GM21619 (cell line): ENCODE measurements around the gene NPHS1.
"Not testable (repeated sequence)": the region's sequence is repeated elsewhere in the genome, so short reads cannot be mapped to it uniquely, and the experiment has no call there.

Experiments
- ATAC-seq: cut with Tn5 transposase; IDR thresholded peaks from one replicate; pipeline ENCODE4 v1.9.1; 2021; ENCODE audit not compliant: unreplicated experiment

The NPHS1 gene

GRCh38 chr19:35813043-35813890, 39.0 kb downstream of the NPHS1 start:
- no peak for ATAC-seq

GRCh38 chr19:35812220-35813042, 39.9 kb downstream of the NPHS1 start, which contains the start of gene PRODH2:
PRODH2 (minus strand) TSS chr19:35812845; CDS start chr19:35812805, 40 bp downstream.
- ATAC-seq = no peak

- no peak for ATAC-seq
These were observed 40.7 kb downstream of the NPHS1 start for GRCh38 chr19:35811317-35812219.

DNA sequence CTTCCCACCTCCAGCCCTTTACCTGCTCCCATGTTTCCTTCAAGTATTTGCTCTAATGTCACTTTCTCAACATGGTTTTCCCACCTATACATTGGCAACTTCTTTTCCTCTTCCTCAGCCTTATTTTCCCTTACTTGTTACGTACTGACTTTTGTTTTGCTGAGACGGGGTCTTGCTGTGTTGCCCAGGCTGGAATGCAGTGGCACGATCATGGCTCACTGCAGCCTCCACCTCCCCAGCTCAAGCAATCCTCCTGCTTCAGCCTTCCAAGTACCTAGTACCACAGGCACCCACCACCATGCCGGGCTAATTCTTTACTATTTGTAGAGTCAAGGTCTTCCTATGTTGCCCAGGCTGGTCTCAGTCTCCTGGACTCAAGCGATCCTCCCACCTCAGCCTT, 44.7 kb downstream of the NPHS1 start:
- ATAC-seq = no peak

- ATAC-seq = no peak
These were observed 45.7 kb downstream of the NPHS1 start for GRCh38 chr19:35806597-35806996.

DNA sequence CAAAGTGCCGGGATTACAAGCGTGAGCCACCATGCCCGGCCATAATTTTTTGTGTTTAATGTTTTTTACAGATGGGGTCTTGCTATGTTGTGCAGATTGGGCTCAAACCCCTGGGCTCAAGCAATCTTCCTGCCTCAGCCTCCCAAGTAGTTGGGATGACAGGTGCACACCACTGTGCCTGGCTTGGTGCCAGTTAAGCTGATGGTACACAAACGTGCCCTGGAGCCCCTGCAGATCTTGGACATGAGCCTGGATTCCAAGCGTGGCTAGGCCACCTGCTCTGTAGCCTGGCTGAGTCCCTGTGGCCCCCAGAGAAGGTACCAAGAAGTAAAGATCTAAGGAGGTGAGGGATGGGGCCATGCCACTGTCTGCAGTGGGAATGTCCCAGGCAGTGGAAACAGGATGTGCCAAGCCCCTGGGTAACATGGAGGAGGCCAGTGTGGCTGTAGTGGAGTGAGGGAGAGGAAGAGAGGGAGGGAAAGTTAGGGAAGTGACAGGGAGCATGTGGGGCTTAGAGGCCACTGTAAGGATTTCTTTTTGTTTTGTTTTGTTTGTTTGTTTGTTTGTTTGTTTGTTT, 46.7 kb downstream of the NPHS1 start:
- ATAC-seq = no peak

DNA sequence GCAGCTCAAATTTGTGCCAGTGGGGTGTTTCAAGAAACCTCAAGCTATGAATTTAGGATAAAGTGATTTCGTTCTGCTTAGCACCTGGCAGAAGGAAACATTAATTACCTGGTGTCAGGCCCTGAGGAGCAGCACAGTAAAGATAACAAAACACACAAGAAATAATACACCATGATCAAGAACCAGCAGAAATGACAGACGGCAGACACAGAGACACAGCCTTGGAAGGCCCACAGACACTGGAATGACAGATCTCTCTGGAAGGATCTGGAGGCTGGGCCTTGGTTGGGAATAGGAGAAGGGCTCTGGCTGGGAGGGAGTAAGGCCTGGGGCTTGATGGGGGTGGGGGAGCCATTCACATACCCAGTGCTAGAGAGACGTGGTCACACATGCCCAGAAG, 50.5 kb downstream of the NPHS1 start:
- ATAC-seq = no peak

- no peak for ATAC-seq
These were observed 54.6 kb downstream of the NPHS1 start for GRCh38 chr19:35797663-35798062.

DNA sequence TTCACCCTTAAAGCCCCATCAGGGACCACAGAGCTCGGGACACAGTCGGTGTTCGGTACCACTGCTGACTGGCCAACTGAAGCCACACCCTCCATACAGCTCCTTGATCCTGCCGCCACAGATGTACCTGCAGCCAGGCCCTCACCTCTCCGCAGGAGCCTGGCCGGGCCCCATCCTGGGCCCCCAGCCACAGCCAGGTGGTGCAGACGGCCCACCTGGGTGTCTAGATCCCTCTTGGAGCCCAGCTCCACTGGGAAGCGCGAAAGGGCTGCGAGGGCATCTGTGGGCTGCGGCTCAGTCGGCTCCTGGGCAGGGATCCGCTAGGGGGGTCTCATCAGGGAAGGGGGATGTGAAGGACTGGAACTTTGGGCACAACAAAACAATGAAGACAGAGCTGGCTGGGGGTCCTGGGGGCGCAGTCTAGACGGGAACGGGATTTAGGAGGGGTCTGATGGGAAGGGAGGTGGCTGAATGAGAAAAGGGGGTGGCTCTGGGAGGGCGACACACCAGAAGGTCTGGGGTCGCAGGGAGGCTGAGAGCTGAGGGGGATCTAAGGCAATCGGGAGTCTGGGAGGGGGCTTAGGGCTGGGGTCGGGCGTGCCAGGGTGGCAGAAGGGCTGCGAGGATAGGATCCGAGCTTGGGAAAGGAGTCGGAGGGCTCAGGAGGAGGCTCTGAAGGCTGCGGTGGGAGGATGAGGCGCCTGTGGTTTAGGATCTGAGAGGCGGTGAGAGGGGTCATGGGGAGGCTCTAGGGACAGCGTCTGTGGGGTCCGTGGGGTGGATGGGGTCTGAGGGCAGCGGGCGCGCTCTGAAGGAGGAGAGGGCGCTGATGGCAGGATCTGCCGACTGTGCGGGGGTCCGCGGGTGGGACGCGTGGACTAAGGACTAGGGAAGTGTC, 55.4 kb downstream of the NPHS1 start:
- ATAC-seq = no peak

- not testable (repeated sequence) for ATAC-seq
These were observed 56.7 kb downstream of the NPHS1 start for GRCh38 chr19:35795564-35795963.

GRCh38 chr19:35793381-35794165, 58.7 kb downstream of the NPHS1 start:
- no peak for ATAC-seq

DNA sequence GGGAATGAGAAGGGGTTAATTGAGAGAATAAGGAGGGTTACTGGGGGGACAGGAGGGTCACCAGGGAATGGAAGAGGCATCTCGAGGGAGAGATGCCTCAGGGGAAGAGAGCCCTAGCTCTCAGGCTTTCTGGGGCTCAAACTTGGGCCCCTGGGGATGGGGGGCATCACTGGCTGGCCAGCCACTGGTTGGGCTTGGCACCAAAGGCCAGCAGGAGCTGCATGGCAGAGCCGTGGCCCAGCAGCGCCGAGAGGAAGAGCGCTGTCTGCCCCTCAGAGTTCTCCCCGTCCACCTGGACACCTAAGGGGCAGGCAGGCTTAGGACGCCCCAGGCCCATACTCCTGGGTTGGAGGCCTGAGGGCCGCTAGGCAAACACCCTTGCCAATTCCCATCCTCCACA, 59.4 kb downstream of the NPHS1 start:
- ATAC-seq = no peak

DNA sequence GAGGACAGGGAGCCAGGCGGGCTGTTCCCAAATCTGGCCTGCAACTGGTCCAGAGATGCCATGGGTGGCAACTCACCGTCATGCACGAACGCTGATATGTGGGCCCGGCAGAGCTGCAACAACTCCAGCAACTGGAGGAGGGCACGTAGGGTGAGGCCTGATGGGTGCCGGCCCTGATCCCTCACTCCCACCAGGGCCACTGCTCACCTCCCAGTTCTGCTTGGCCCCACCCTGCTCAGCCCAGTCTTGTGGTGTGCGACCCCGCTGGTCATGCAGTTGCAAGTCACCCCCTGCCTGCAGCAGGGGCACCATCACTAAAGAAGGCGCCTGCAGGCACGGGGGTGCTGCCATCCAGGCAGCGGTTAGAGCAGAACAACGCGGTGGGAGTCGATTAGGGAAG, 60.0 kb downstream of the NPHS1 start:
- ATAC-seq = no peak

DNA sequence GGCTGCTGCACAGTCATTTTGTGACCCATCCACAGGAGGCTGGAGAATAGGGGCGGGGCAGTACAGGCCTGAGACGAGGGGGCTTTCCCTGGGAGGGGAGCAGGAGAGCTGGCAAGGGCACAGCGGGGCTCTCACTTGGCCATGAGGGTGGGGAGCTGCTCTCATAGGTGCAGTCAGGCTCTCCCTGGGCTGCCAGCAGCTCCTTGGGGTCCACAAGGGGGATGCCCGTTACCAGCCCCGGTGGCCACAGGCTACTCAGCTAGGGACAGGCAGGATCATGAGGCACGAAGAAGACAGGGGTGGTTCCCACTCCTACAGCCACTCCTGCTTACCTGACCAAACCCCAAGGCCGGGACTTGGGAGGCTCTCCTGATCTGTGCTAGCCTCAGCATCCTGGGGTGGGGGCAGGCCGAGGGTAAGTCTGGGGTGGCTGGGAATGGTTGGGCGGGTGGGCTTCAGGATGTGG, 60.5 kb downstream of the NPHS1 start:
- ATAC-seq = no peak

DNA sequence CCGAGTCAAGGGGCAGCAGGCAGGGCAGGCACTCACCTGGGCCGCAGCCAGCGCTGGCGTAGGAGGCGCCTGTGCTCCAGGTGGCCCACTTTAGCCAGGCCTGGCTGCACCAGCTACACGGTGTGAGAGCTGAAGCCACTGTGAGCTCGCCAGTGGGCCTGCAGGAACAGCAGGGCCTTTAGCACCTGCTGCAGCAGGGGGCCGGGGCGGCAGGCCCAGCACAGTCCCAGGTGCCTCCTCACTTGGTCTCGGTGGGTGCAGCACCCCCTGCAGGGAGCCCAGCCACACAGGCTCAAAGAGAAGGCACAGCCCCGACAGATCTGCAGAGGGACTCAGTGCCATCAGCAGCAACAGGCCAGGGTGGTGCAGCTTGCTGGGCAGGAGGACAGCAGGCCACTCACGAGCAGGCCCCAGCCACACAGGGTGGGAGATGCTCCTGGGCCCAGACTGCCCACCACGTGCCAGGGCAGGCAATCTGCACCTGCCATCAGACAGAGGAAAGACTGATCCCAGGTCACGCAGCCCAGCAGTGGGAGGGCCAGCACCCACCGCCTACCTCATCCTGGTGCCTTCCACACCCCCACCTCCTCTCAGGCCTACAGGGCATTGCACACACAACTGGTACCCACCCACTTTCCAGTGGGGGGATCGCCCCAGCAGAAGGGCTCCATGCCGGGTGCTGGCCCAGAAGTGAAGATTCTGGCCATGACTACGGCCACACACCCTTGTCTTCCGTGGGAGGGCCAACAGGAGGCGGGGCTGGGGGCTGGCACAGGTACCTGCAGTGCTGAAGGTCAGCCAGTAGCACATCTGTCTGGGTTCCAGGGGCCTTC, 61.1 kb downstream of the NPHS1 start:
- no peak for ATAC-seq

- no peak for ATAC-seq
These were observed 62.0 kb downstream of the NPHS1 start for GRCh38 chr19:35789978-35790944.
